HG03097 (cell line): Measurements from ENCODE around the gene CELF4.

Experiments
- ATAC-seq: cut with Tn5 transposase; IDR thresholded peaks from one replicate; pipeline ENCODE4 v1.9.1; 2021; ENCODE audit not compliant: unreplicated experiment, low FRiP score

CELF4 gene

GRCh38 chr18:37548679-37549289 is 16.8 kb downstream of the CELF4 start:
- ATAC-seq = no peak

DNA sequence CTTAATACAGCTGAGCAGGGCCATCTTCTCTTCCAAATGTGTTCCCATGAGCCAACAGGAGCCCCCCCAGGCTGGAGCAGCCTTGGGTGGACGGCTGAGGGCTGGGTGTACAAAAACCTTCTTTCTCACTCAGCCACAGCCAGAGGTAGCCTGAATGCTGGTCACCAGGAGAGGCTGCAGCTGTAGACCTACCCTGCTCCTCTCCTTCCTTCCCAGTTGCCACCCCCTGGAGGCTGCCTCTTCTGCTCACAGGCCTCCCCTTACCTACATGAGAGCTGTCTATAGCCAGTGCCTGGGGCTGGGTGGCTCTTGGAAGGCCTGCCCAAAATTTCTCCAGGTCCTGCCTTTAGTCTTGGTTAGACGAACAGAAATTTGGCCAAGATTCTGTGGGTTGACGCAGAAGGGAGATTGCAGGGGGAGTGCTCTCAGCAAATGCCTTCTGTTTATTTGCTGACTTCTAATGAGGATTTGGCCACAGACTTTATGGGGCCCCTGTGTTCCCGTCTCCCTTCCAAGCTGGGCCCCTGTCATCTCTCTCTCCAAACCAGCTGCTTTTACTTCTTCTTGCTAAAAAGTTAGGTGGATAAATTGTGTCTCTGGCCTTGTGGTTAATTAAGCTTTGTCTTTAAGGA is 18.3 kb downstream of the CELF4 start:
- no peak for ATAC-seq

GRCh38 chr18:37546651-37547050 is 18.9 kb downstream of the CELF4 start:
- no peak for ATAC-seq

DNA sequence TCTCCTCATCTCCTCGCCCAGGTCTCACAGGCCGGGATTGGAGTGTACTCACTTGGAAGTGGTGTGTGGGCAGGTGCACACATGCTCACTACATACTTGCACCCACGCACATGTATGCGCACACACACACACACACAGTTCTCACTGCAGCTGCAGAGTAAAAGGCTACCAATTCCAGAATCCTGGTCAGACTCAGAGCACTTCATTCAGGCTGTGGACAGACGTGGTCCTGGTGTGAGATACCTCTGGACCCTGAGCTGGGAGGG is 19.4 kb downstream of the CELF4 start:
- ATAC-seq = no peak

DNA sequence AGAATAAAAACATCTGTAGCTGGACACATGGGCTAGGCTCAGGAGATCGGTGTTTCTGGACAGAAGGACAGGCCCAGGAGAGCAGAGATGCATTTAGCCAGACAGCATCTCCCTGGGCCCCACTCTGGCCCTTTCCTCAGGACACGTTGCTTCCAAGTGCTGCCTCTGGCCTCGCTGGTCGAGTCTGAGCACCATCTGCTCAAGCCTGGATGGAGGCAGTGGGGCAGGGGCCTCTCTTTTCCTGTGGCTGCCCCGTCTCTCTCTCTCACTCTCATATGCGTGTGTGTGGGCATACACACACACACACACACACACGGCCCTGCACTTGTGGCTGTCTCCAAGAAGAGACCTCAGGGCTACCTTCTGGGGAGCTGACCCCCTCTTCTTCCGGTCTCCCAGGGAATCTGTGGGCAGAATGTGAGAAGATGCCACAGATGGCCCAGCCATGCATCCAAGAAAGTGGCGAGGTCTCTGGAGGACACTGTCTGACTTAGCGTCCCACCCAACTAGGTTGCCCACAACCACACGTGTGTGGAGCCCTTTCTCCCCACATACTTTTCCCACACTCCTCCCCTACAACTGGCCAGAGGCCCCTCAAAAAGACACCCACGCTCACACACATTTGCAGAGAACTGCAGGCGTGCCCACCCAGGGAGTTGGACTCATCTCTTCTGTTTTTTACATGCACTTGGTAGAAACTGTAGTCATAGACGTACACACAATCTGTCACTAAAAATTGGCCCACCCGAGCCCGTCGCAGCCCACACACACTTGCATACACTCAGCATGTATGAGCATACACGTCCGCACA is 19.9 kb downstream of the CELF4 start:
- no peak for ATAC-seq

- no peak for ATAC-seq
Measured at GRCh38 chr18:37544713-37545112, 20.9 kb downstream of the CELF4 start.

- no peak for ATAC-seq
Measured at GRCh38 chr18:37544217-37544616, 21.4 kb downstream of the CELF4 start.

DNA sequence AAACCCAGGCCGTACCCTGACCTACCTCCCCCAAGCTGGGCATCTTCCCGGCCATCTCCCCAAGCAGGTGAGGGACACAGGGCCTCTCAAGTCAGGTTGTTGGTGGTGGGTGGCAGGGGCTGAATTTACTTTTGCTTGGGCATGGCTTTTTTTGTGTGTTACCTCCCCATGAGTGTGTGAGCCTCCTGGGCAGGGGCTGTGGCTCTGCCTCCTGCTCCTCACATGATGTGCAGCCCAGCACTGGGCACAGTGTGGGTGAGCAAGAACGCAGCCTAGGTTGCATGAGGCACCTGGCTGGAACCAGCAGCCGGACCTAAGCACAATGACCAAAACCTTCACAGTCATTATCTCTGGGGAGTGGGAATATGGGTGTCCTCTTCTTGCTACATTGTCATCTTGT is 22.3 kb downstream of the CELF4 start:
- ATAC-seq = no peak

DNA sequence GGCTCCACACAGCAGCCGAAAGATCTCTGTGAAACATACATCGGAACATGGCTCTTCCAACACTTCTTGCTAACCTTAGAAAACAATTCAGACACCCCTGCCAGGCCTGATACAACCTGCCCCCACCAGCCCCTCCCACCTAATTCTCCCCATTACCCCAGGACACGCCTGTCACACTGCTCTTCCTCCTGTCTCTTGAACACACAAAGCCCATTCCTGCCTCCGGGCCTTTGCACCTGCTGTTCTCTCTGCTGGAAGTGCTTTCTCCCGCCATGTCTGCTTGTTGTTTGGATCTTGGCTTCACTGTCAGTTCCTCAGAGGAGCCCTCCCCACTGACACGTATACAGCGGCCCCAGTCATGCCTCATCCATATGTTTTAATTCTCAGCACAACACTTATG is 24.1 kb downstream of the CELF4 start:
- no peak for ATAC-seq

- no peak for ATAC-seq
Measured at GRCh38 chr18:37540424-37541138, 25.0 kb downstream of the CELF4 start.

DNA sequence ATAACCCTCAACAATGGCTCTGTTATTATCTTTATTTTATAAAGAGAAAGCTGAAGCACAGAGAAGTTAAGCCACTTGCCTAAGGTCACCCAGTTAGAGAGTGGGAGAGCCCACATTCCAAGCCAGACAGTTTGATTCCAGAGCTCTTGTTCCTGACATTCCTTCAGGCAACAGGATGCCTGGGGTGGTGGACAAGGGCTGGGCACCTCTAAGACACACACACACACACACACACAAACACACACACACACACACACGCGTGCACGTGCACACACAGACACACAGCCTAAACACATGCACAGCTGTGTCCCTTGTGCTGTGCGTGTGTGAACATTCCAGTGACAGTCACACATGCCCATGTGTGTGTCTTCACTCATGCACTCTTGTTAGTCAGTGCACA is 26.4 kb downstream of the CELF4 start:
- no peak for ATAC-seq

- no peak for ATAC-seq
Measured at GRCh38 chr18:37538526-37539205, 26.9 kb downstream of the CELF4 start.

DNA sequence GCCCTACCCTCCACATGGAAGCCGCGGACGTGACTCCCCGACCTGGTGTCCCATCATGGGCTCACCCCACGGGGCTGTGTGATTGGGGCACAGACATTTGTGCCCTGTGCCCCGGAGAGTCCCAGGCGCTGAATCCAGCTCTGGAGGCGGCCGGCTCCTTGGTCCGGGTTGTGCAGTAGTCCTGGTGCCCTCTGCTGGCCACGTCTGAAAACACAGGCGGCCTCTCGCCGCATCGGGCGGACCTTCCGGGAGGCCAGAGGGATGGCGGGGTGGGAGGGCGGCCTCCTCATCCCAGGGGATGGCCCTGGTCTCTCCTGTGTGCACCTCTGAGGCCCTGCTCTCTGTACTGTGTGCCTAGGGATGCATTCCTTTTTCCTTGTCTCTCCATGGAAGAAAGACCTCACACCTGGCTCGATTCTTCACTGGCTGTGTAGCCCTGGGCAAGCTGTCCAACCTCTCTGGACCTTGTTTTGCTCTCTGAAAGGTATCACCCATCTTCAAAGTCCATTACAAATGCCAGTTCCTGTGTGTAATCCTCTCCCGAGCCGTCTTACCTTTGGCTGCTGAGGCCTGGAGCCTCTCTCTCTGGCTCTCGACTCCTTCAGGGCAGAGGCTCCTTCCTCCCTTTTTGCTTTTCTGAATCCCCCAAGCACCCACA is 27.6 kb downstream of the CELF4 start:
- peak; percentile 69 for ATAC-seq

DNA sequence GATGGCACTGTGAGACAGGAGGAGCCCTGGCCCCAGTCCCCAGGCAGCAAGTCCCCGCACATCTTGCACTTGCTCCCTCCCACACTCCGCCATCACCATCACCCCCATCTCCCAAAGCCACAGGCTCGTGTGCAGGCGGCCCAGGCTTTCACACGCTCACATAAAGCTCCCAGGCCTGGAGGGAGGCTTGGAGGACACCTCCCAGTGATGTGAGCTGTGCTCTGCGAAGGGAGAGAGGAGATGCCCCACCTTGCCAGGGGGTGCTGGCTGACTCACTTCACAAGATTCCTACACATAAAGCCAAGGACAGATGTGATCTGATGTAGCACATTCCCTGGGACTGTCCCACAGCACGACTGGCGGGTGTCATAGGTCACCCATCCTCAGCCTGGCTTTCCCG is 28.9 kb downstream of the CELF4 start:
- ATAC-seq = no peak

DNA sequence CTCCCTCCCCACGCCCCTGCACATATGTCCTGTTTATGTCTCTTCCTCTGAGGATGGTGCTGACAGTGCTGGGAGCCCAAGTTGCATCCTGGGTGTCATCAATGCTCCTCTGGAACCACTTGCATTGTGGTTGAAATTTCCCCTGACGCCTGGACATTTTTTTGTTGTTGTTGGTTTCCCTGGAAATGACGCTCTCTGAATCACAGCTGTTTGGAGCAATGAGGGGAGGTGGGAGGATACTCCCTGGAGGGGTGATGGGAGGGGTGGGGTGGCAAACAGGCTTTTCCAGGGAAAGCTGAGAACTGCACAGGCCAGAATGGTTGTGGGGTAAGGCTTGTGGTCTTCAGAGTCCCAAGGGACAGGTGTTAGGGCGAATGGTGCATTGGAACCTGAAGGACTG is 29.6 kb downstream of the CELF4 start:
- no peak for ATAC-seq

DNA sequence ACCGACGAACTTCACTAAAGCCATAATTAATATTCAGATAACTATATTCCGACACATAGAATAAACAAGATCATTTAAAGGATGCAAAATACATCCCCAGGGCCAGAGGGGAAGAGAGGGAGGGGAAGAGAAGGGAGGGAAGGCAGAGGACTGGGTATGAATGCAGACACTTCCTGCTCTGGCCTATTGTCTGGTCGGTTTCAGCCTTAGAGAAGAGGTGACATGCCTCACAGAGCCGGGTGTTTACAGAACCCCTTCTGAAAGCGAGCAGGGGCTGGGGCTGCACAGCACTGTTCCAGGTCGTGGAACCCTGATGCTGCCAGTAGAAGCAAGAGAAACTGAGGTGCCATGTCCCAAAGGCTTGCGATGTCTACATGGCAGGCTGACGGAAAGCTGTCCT is 31.0 kb downstream of the CELF4 start:
- no peak for ATAC-seq

GRCh38 chr18:37533647-37534584 is 31.7 kb downstream of the CELF4 start:
- ATAC-seq = no peak

- no peak for ATAC-seq
Measured at GRCh38 chr18:37532917-37533316, 32.7 kb downstream of the CELF4 start.

DNA sequence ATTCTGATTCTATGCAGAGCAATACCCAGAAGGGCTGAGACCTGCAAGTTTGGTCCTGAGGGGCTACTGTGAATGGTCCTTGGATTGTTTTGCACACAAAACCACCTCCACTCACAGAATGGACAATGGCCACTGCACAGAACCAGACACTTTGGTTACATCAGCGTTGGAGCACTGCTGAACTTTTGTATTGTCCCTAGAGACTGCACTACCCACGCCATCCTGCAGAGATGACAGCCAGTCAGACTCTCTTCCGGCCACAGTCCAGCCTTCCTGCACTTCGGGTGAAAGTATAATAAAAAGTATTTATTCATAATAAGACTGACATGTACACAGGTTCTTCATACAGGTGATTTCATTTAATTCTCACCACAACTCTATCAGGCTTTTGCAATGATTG is 35.7 kb downstream of the CELF4 start:
- ATAC-seq = no peak
